ENCODE measurements around the gene PRSS22.

PRSS22 gene, protein sequence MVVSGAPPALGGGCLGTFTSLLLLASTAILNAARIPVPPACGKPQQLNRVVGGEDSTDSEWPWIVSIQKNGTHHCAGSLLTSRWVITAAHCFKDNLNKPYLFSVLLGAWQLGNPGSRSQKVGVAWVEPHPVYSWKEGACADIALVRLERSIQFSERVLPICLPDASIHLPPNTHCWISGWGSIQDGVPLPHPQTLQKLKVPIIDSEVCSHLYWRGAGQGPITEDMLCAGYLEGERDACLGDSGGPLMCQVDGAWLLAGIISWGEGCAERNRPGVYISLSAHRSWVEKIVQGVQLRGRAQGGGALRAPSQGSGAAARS

DNA sequence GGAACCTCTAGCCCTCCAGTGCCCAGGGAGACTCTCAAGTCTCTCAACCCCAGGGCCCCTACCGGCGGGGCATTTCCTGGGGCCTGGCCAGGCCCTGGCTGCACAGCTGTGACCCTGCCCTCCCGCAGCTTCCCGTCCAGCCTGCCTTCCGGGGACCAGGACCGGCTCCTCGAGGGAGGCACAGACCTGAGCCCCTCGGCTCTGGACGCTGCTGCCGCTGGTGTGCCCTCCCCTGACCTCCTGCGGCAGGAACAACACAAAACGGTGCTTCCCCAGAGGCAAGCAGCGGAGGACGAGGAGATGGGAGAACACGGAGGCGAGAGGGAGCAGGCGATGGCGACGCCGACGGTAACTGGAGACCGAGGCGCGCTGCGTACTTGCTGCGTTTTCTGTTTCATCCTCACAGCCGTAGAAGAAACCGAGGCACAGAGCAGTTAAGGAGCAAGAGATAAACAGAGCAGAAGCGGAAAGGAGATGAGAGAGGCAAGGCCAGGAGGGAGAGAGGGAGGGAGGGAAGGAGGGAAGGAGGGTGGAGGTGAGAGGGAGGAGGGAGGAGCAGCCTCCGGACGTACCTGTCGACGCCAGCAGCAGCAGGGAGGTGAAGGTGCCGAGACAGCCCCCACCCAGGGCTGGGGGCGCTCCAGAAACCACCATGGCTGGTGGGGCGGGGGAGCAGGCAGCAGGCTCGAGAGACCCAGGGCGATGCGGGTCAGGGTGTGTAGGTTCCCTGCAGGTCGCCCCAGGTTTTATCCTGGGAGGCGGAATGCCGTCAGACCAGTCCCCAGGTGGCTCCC is at the start of gene PRSS22:
Gene PRSS22, minus strand, starts transcription at position 720 of the 794 bp plus-strand sequence. Its CDS starts 66 bp downstream, at position 654.
- no peak for DNase-seq

- DNase-seq: peak; percentile 69
These were observed 49.2 kb upstream of the PRSS22 start for GRCh38 chr16:2907084-2907753.

- DNase-seq: no peak
These were observed 48.0 kb upstream of the PRSS22 start for GRCh38 chr16:2905988-2906387.

DNA sequence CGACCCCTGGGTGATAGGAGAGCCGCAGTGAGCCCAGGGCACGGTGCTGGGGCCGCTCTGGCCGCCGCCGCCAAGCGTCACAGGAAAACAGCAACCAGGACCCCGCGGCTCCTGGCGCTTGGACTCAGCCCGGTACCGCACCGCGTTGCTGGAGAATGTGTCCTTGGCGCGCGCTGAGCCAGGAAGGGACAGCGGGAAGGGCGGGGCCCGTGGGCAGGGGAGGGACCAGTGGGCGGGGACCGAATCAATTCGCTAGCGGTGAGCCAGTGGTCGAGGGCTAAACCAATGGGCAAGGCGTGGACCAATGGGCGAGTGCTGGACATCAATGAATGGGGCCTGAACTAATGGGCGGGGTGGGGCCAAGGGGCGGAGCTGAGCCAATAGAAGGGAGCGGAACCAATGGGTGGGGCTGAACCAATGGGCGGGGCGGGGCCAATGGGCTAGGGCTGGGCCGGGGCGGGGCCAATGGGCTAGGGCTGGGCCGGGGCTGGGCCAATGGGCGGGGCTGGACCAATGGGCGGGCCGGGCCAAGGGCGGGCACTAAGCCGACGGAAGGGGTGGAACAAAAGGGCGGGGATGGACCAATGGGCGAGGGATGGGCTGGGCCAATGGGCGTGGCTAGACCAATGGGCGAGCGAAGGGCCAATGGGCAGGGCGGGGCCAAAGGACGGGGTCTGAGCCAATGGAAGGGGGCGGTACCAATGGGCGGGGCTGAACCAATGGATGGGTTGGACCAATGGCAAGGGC is 47.4 kb upstream of the PRSS22 start:
- DNase-seq: peak; percentile 100

DNA sequence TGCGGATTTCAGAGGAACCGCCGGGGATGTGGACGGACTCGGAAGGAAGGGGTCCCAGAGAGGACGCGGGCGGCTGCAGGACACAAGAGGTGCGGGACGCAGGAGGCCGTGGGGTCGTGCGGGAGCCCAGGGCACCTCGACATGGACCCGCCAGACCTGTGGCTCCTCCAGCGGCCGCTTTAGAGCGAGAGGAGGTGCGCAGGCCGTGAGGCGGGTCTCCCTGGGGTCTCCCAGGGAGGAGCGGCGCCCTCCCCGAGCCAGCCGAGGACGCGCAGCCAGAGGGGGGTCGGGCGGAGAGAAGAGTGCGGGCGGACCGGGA is 46.9 kb upstream of the PRSS22 start:
- DNase-seq: peak; percentile 47

DNA sequence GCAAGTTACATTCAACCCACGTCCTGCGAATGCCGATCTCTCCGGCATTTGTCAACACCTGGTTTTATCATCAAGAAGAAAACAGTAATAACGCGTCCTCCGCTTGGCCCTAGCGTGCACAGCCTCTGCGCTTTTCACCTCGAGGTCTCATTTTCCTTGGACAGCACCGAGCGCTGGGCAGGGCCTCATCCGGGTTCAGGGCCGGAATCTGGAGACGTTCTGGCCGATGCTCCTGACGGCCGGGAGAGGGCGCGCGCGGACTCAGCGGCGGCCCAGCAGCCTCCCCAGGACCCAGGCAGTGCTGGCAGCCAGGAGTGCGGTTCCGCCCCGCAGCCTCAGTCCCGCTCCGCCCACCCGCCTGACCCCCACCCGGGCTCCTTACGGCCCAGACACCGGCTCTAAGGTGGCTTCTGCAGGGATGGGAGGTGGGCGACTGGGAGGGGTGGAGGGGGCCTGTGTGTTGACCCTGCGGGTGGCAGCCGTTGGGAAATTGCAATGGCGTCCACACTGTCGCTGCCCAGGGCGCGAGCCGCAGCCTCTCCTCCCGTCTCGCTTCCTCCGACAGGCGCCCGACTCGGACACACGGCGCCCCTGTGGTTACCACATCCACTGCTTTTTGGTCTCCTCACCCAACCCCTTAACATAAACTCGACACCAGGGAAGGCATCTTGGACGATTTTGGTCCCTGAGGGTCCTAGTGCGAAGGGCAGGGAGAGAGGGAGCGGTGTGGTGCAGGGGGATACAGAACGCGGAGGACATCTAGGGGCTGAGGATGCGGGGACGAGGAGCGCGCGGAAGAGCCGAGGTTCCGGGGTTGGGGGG is 46.3 kb upstream of the PRSS22 start:
- peak; percentile 84 for DNase-seq

- DNase-seq: no peak
These were observed 44.6 kb upstream of the PRSS22 start for GRCh38 chr16:2902337-2903130.

DNA sequence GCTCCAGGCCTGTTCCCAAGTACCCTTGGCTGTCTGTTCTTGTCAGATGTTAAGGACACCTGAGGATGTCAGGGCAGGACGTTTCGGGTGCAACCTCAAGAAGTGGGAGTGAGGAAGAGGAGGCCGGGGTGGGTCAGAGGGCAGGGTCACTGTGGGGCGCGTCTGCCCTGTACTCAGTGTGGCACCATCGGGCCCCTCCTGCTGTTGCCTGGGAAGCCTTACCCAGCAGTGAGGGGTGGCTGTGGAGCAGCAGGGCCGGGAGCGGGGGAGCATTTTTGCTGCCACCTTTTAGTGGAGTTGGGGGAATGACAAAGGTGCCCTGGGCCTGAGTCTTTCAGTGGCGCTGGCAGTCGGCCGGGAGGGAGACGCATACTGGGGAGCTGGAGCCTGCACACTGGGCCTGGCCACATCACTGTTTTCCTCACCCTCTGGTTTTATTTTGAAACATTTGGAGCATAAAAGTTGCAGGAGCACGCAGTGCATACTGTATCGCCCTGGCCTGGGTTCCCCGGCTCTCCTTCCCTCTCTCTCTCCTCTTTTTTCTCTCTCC is 42.6 kb upstream of the PRSS22 start:
- DNase-seq: no peak

- DNase-seq: no peak
These were observed 41.6 kb upstream of the PRSS22 start for GRCh38 chr16:2899564-2900072.

DNA sequence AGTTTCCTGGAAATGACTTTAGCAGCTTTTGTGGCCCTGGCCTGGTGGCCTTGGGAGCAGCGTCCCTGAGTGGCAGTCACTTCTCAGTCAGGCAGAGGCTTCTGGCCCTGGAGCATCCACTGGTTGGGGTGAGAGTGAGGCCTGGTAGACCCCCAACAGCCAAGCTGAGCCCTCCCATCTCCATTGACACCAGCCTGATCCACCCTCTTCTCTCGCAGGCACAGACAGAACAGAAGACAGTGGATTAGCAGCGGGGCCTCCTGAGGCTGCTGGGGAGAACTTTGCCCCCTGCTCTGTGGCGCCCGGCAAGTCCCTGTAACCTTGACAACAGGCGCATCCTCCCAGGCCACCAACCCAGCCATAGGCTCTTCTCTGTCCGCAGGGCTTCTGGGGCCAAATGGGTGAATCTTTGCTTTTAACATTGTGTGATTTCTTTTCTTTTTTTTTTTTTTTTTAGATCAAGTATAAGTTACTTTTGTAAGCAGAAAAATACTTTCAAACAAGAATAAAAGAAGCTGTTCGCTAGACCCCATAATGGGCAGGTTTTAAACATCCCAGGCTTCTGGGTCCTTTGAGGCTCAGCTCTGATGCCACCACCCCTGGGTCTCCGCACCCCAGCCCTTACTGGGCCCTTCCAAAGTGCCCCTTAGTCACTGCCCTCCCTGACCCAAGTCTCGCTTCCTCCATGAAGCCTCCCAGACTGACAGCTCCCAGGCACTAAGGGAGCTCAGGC is 41.0 kb upstream of the PRSS22 start:
- DNase-seq: no peak

- DNase-seq: no peak
These were observed 39.1 kb upstream of the PRSS22 start for GRCh38 chr16:2897110-2897509.

GRCh38 chr16:2896480-2897010 is 38.6 kb upstream of the PRSS22 start:
- no peak for DNase-seq

DNA sequence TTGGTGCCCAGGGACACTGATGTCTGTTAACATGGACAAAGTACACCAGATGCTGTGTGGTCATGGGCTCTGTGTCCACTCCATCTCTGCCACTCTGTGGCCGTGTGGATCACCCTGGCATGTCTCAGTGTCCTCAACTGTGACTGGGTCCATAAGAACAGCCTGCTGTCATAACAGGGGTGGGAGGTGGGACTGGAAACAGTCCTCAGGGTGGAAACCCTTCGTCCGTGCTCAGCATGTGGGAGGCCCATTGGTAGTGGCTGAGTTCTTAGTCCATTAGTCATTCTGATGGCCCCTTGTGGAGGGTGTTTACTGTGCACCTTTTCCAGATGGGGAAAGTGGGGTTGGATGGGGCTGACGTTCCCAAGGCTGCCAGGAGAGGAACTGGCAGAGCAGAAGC is 37.8 kb upstream of the PRSS22 start:
- DNase-seq: no peak

DNA sequence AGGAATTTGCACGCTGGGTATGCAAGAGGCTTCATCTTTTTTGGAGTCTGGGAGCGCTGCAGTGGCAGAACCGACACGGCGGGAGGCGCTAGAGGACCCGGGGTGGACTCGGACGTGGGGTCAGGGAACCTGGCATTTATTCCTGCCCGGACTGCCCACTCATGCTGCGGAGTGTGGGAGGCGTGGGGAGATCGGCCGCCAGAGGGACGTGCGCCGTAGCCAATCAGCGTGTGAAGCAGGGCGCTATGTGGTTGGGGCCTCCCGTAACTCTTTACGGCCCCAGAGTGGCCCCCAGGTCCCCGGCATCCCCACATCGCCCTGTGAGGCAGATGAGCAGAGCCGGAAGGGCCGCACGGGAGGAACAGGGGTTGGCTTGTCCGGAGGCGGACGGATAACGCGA is 36.3 kb upstream of the PRSS22 start:
- no peak for DNase-seq

- DNase-seq: no peak
These were observed 26.1 kb upstream of the PRSS22 start for GRCh38 chr16:2884041-2884451.

GRCh38 chr16:2883458-2883908 is 25.5 kb upstream of the PRSS22 start:
- peak; percentile 45 for DNase-seq

GRCh38 chr16:2882650-2883457 is 24.9 kb upstream of the PRSS22 start, which contains the start of gene FLYWCH2:
Gene FLYWCH2 (plus strand): TSS chr16:2883215. CDS start chr16:2896450, 13,235 bp downstream.
- peak; percentile 100 for DNase-seq

DNA sequence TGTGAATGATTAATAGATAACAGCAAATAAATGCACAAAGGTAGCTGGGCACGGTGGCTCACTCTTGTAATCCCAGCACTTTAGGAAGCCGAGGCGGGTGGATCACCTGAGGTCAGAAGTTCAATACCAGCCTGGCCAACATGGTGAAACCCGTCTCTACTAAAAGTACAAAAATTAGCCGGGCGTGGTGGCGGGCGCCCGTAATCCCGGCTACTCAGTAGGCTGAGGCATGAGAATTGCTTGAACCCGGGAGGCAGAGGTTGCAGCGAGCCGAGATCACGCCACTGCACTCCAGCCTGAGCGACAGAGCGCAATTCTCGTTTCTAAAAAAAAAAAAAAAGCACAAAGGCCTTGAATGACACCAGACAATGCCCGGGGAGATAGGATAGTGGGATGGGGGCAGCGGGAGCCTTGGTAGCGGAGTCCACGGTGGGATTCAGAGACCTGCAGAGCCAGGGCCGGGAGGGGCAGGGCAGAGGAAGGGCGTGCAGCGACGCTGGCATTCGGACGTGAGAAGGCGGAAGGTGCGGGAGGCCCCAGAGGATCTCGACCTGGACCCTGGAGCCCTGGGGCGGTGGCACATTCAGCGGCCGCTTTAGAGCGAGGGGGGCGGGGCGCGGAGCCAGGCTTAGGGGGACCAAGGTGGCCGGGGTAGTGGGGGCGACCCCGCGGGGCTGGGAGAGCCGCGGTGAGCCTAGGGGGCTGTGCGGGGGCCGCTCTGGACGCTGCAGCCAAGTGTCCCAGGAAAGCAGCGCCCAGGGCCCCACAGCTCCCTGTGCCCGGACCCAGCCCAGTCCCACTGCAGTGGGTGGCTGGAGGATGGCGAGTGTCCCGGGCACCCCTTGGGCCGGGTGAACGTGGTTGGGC is 24.0 kb upstream of the PRSS22 start:
- peak; percentile 51 for DNase-seq

Data from stimulated activated CD8-positive, alpha-beta memory T cell treated with anti-CD3 and anti-CD28 coated beads, Interleukin-4, amount 100 ng/mL, for 48 hours (primary cell).